HCT116 (cell line): Measurements from ENCODE around the gene MMP23B.
"Not testable (repeated sequence)": the region's sequence is repeated elsewhere in the genome, so short reads cannot be mapped to it uniquely, and the experiment has no call there.

ENCODE experiments used
- CBX3 ChIP-seq: IDR thresholded peaks from 2 replicates; pipeline ENCODE4 v1.6.1; 2012; ENCODE audit warnings: low read depth
- CEBPB ChIP-seq: IDR thresholded peaks from 2 replicates; pipeline ENCODE4 v1.6.1; 2012; ENCODE audit warnings: low read depth
- EGR1 ChIP-seq: IDR thresholded peaks from 2 replicates; pipeline ENCODE4 v1.6.1; 2012; ENCODE audit warnings: low read depth
- EZH2 ChIP-seq: fragments of 200-600 bp; sonication (generic); IDR thresholded peaks from 2 replicates; pipeline ENCODE4 v1.6.1; 2017; ENCODE audit warnings: antibody characterized with exemption, mixed run types
- EZH2phosphoT487 ChIP-seq: fragments of 200-600 bp; IDR thresholded peaks from 2 replicates; pipeline ENCODE4 v1.6.1; 2018; ENCODE audit warnings: antibody characterized with exemption, borderline replicate concordance
- POLR2A ChIP-seq: IDR thresholded peaks from 2 replicates; pipeline ENCODE4 v1.7.0; 2011; ENCODE audit warnings: borderline replicate concordance; ENCODE audit not compliant: insufficient read depth, insufficient read length; ENCODE audit errors: extremely low read depth
- POLR2AphosphoS5 ChIP-seq: IDR thresholded peaks from 2 replicates; pipeline ENCODE4 v1.6.1; 2011; ENCODE audit warnings: mild to moderate bottlenecking, low read depth, low read length, moderate library complexity
- RAD21 ChIP-seq: IDR thresholded peaks from 2 replicates; pipeline ENCODE4 v1.6.1; 2012; ENCODE audit warnings: low read depth, mild to moderate bottlenecking
- SP1 ChIP-seq: IDR thresholded peaks from 2 replicates; pipeline ENCODE4 v1.6.1; 2012; ENCODE audit warnings: low read depth
- TCF7L2 ChIP-seq: IDR thresholded peaks from 2 replicates; pipeline ENCODE4 v1.7.0; 2011; ENCODE audit warnings: borderline replicate concordance, inconsistent platforms; ENCODE audit not compliant: insufficient read depth, insufficient read length; ENCODE audit errors: extremely low read depth
- YY1 ChIP-seq: IDR thresholded peaks from 2 replicates; pipeline ENCODE4 v1.6.1; 2011; ENCODE audit warnings: low read length, low read depth, moderate library complexity, mild to moderate bottlenecking; ENCODE audit not compliant: insufficient replicate concordance; ENCODE audit errors: extremely low read depth
- ZFX ChIP-seq: fragments of 450-650 bp; IDR thresholded peaks from 2 replicates; pipeline ENCODE4 v1.6.1; 2017
- TF ChIP-seq, protein P1 (sequence below), 3 experiments: fragments of 200-600 bp in 1 of 3; sonication (generic) in 1 of 3; IDR thresholded peaks in 2 of 3; conservative IDR thresholded peaks in 1 of 3; 2 replicates each; pipeline ENCODE4 v1.5.1; 2012 to 2017; ENCODE audit warnings: low read depth in 2 of 3, low read length in 2 of 3, antibody characterized with exemption in 1 of 3, borderline replicate concordance in 1 of 3, control low read depth in 1 of 3, mild to moderate bottlenecking in 1 of 3, mixed read lengths in 1 of 3, mixed run types in 1 of 3, moderate library complexity in 1 of 3; ENCODE audit not compliant: insufficient read depth in 1 of 3
- TF ChIP-seq, protein P2 (sequence below): IDR thresholded peaks from 2 replicates; pipeline ENCODE4 v1.6.1; 2012

DNA sequence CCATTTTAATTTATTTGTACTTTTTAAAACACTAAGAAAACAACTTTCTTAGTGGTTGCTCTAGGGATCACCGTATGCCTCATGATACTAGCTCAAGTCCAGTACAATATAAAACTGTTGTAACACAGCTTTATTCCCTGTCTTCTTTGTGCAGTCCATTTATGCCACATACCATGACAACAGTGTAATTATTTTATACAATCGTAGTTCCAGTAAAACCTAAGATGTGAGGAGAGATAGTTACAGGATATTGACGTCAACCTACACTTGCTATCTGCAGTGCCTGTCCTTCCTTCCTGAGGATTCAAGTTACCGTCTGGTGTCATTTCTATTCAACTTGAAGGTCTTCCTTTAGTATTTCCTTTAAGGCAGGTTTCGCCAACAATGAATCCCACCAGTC is 14.4 kb downstream of the MMP23B start:
- not testable (repeated sequence) for TF ChIP-seq RAD21, EGR1, EZH2, POLR2AphosphoS5, ZFX, EZH2phosphoT487, CBX3, POLR2A, CEBPB, YY1, TCF7L2, SP1
- TF ChIP-seq, protein P1, sequence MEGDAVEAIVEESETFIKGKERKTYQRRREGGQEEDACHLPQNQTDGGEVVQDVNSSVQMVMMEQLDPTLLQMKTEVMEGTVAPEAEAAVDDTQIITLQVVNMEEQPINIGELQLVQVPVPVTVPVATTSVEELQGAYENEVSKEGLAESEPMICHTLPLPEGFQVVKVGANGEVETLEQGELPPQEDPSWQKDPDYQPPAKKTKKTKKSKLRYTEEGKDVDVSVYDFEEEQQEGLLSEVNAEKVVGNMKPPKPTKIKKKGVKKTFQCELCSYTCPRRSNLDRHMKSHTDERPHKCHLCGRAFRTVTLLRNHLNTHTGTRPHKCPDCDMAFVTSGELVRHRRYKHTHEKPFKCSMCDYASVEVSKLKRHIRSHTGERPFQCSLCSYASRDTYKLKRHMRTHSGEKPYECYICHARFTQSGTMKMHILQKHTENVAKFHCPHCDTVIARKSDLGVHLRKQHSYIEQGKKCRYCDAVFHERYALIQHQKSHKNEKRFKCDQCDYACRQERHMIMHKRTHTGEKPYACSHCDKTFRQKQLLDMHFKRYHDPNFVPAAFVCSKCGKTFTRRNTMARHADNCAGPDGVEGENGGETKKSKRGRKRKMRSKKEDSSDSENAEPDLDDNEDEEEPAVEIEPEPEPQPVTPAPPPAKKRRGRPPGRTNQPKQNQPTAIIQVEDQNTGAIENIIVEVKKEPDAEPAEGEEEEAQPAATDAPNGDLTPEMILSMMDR (IDR thresholded peaks at IDR 0.05 in 2 of 3, conservative IDR thresholded peaks at IDR 0.05 in 1 of 3; ENCODE audit: borderline replicate concordance in 1 of 3, insufficient read depth in 1 of 3, low read depth in 2 of 3, low read length in 2 of 3) = not testable (repeated sequence)
- TF ChIP-seq, protein P2, sequence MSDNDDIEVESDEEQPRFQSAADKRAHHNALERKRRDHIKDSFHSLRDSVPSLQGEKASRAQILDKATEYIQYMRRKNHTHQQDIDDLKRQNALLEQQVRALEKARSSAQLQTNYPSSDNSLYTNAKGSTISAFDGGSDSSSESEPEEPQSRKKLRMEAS = not testable (repeated sequence)
